NCI-H1092 (cell line): Measurements from ENCODE around the gene TUBB.
A peak's percentile ranks its signal among the peaks of the same experiment; 100 is the strongest.
"Not testable (repeated sequence)": the region's sequence is repeated elsewhere in the genome, so short reads cannot be mapped to it uniquely, and the experiment has no call there.

Experiments
- DNase-seq: peaks from one replicate; lab custom pipeline; 2025; lab: John Stamatoyannopoulos, UW

TUBB gene

GRCh38 chr6:30717845-30718720, 2.1 kb upstream of the TUBB start:
- not testable (repeated sequence) for DNase-seq

GRCh38 chr6:30719356-30719755, 796 bp upstream of the TUBB start:
- DNase-seq, result no peak

DNA sequence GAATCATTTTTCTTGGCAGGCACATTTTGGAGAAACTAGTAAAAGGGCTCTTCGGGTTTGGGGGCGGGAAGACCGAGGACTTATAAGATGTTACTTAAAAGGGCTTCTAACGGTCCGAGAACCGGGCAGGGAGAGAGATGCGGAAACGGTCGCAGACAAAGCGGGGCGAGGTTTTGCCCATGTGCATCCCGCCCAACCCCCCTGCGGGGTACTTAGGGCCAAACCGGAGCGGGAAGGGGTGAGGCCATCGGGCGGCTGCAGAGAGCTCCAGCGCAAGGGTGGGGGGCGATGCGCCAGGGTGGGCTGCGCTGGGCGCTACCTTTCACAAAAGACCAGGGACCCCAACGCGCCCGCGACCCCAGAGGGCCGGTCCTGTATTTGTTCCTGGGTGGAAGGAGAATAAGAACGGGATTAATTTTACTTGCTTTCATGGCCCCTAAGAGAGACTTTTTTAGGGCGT, 616 bp downstream of the TUBB start:
- peak; percentile 68 for DNase-seq

- DNase-seq, result peak; percentile 84
These were observed 1.3 kb downstream of the TUBB start for GRCh38 chr6:30721198-30722024.

- not testable (repeated sequence) for DNase-seq
These were observed 1.8 kb downstream of the TUBB start for GRCh38 chr6:30722025-30722279.

- DNase-seq, result peak; percentile 41
These were observed 2.3 kb downstream of the TUBB start for GRCh38 chr6:30722280-30723112.

DNA sequence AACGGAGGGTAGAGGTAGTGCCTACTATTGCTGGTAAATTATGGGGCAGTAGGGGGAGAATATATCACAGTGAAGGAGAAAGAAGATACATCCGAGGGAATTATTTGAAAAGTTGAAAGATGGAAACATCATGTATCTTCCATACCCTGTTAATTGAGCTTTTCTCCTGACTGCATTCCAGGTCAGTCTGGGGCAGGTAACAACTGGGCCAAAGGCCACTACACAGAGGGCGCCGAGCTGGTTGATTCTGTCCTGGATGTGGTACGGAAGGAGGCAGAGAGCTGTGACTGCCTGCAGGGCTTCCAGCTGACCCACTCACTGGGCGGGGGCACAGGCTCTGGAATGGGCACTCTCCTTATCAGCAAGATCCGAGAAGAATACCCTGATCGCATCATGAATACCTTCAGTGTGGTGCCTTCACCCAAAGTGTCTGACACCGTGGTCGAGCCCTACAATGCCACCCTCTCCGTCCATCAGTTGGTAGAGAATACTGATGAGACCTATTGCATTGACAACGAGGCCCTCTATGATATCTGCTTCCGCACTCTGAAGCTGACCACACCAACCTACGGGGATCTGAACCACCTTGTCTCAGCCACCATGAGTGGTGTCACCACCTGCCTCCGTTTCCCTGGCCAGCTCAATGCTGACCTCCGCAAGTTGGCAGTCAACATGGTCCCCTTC, 3.1 kb downstream of the TUBB start:
- not testable (repeated sequence) for DNase-seq

DNA sequence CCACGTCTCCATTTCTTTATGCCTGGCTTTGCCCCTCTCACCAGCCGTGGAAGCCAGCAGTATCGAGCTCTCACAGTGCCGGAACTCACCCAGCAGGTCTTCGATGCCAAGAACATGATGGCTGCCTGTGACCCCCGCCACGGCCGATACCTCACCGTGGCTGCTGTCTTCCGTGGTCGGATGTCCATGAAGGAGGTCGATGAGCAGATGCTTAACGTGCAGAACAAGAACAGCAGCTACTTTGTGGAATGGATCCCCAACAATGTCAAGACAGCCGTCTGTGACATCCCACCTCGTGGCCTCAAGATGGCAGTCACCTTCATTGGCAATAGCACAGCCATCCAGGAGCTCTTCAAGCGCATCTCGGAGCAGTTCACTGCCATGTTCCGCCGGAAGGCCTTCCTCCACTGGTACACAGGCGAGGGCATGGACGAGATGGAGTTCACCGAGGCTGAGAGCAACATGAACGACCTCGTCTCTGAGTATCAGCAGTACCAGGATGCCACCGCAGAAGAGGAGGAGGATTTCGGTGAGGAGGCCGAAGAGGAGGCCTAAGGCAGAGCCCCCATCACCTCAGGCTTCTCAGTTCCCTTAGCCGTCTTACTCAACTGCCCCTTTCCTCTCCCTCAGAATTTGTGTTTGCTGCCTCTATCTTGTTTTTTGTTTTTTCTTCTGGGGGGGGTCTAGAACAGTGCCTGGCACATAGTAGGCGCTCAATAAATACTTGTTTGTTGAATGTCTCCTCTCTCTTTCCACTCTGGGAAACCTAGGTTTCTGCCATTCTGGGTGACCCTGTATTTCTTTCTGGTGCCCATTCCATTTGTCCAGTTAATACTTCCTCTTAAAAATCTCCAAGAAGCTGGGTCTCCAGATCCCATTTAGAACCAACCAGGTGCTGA, 3.9 kb downstream of the TUBB start:
- not testable (repeated sequence) for DNase-seq

DNA sequence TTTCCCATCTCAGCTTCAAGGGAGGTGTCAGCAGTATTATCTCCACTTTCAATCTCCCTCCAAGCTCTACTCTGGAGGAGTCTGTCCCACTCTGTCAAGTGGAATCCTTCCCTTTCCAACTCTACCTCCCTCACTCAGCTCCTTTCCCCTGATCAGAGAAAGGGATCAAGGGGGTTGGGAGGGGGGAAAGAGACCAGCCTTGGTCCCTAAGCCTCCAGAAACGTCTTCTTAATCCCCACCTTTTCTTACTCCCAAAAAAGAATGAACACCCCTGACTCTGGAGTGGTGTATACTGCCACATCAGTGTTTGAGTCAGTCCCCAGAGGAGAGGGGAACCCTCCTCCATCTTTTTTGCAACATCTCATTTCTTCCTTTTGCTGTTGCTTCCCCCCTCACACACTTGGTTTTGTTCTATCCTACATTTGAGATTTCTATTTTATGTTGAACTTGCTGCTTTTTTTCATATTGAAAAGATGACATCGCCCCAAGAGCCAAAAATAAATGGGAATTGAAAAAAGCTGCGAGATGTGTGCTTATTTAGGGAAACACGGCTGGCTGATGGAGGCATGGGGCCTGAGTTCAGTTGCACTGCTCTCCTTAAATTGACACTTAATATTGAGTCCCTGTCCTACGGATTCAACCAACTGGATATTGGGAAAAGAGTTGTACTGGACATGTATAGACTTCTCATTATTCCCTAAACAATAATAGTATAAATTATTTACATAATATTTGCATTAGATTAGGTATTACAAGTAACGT, 4.9 kb downstream of the TUBB start:
- DNase-seq, result no peak

DNA sequence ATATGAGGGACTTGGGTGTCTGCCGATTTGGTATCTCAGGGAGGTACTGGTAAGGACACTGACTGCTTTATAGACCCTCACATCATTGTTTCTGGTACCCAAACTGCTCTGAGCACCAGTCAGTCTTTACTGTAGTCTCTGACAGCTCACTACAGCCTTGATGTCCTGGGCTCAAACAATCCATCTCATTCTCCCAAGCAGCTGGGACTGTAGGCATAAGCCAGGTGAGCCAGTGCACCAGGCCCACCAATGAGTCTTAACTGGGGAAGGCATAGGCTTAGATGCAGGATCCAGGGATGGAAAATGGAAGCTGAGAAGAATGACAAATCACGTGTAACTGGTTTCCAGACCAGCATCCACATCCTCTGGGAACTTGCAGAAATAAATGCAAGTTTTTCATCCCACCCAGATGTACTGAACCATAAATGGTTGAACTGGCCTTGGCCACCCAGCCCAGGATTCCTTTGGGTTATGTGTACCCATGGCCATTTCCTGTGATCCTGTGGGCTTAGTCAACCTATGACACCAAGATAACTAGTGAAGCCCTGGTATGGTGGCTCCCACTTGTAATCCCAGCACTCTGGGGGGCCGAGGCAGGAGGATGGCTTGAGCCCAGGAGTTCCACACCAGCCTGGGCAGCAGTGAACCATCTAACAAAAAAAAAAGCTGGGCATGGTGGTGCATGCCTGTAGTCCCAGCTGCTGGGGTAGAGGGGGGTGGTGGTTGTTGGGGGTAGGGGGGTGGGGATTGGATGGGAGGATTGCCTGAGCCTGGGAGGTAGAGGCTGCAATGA, 5.8 kb downstream of the TUBB start:
- DNase-seq, result no peak

GRCh38 chr6:30726506-30727413, 6.6 kb downstream of the TUBB start:
- DNase-seq, result no peak

GRCh38 chr6:30727920-30728553, 7.9 kb downstream of the TUBB start:
- no peak for DNase-seq

DNA sequence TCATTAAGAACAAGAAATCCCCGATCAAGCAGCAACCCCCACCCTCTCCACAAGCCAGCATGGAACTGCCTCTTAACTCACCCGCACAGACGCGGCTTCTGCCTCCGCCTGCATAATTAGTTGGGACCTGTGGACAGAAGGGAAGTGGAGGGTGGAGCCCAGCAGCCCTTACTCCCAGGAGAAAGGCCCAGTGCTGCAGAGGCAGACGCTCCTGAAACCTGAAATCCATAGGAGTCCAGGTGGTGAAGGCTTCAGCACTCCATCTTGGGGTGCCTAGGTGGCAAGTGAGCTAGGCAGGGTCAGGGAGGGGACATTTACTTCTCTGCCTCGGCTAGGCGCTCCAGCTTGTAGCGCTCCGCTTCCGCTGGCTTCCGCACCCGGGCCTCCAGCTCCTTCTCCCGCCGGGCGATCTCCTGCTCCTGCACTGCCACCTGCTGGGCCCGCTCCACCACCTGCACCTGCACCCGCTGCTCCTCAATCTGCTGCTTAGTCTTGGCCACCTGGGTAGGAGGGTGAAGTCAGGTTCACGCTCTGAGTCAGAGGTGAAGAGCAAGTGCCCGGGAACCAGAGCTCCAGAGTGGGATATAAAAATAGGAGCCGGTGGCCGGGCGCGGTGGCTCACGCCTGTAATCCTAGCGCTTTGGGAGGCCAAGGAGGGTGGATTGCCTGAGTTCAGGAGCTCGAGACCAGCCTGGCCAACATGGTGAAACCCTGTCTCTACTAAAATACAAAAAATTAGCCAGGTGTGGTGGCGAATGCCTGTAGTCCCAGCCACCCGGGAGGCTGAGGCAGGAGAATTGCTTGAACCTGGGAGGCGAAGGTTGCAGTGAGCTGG, 10.7 kb downstream of the TUBB start:
- DNase-seq, result peak; percentile 23

GRCh38 chr6:30732237-30732943, 12.2 kb downstream of the TUBB start:
- no peak for DNase-seq

GRCh38 chr6:30735668-30736314, 15.6 kb downstream of the TUBB start:
- DNase-seq, result no peak
